ENCODE measurements around the gene PRICKLE2.

PRICKLE2 gene

DNA sequence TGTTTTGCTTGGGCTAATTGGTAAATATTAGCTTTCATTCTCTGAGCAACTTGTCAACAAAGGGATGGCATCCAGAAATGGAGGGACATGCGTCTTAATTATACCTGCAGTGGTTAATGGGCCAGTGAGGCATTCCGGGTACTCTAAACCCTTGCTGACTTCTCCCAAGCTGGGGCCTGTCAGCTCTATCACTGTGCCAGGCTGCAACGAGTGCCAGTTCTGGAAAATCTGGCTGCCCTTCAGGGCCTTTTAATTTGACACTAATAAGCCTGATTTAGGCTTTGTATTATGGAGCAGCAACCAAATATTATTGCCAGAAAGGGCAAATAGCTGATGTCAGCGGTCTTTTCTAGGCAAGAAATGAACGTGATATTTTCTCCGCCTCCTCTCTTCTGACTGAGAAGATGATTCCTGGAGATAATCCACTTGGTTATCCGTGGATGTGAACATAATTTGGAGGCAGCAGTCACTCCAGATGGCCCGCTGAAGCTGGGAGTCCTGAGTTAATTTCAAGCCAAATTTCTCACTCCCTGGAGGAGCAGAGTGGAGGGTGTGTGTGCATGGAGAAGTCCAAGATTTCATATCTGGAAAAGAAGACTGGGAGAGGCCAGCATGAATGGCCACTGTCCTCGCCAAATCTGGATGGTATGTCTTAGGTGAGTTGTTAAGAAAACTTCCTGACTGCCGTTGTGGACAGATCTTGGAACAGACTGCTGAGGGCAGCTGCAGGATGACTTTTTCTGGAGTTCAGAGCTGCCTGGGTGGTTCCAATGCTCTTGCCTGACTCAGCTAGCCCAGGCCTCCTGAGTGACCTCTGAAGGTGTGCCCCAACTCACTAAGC is 157.5 kb downstream of the PRICKLE2 start:
- H3K4me3 ChIP-seq (ENCODE audit: low read length) = no peak overlapping the region
- no peak overlapping the region for H3K4me2 ChIP-seq (ENCODE audit: low read length)
- H3K36me3 ChIP-seq (ENCODE audit: control insufficient read depth, low read length) = no peaks in the 10 kb centered on the region
- no peaks in the 10 kb centered on the region for H3K9me3 ChIP-seq (ENCODE audit: control insufficient read depth, insufficient read depth, low read length)
- no peak overlapping the region for H3K27ac ChIP-seq (ENCODE audit: low read depth, low read length)
- no peaks in the 10 kb centered on the region for H3K9me2 ChIP-seq (replicated peaks; ENCODE audit: control insufficient read depth, low read length)
- no peaks in the 10 kb centered on the region for H3K4me1 ChIP-seq (ENCODE audit: control insufficient read depth, low read length)
- H3K27me3 ChIP-seq (ENCODE audit: control insufficient read depth, low read length) = no peaks in the 10 kb centered on the region
- no peaks in the 10 kb centered on the region for H4K20me1 ChIP-seq (ENCODE audit: control insufficient read depth, insufficient read depth, low read depth, low read length)
- H3K79me2 ChIP-seq (ENCODE audit: control insufficient read depth, low read length) = no peaks in the 10 kb centered on the region
- TF ChIP-seq, protein P1, sequence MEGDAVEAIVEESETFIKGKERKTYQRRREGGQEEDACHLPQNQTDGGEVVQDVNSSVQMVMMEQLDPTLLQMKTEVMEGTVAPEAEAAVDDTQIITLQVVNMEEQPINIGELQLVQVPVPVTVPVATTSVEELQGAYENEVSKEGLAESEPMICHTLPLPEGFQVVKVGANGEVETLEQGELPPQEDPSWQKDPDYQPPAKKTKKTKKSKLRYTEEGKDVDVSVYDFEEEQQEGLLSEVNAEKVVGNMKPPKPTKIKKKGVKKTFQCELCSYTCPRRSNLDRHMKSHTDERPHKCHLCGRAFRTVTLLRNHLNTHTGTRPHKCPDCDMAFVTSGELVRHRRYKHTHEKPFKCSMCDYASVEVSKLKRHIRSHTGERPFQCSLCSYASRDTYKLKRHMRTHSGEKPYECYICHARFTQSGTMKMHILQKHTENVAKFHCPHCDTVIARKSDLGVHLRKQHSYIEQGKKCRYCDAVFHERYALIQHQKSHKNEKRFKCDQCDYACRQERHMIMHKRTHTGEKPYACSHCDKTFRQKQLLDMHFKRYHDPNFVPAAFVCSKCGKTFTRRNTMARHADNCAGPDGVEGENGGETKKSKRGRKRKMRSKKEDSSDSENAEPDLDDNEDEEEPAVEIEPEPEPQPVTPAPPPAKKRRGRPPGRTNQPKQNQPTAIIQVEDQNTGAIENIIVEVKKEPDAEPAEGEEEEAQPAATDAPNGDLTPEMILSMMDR (IDR thresholded peaks at IDR 0.05; ENCODE audit: low read depth, low read length, poor library complexity, severe bottlenecking) = no peak
- TF ChIP-seq EZH2phosphoT487 (IDR thresholded peaks at IDR 0.05; ENCODE audit: borderline replicate concordance, low read length) = no peak
- no peaks in the 10 kb centered on the region for H3F3A ChIP-seq (ENCODE audit: control insufficient read depth, insufficient read depth)

DNA sequence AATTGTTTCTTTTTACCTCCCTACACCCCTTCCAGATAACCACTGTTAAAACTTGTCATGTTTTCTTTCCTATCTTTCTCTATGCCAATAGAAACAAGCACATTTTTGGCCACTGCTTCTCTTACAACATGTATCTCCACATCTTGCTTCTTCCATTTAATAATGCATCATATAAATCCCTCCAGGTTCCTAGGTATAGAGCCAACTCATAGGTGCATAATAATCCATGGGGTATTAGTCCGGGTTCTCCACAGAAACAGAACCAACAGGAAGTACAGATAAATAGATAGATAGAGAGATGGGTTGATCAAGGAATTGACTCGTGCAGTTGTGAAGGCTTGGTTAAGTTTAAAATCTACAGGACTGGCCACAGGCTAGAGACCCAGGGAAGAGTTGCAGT is 160.5 kb downstream of the PRICKLE2 start:
- Histone ChIP-seq H3K4me1 (ENCODE audit: control insufficient read depth, low read length) (no peaks in the 10 kb centered on the region), H3F3A (ENCODE audit: control insufficient read depth, insufficient read depth) (no peaks in the 10 kb centered on the region), H3K4me3 (ENCODE audit: low read length) (no peak overlapping the region), H3K4me2 (ENCODE audit: low read length) (no peak overlapping the region), H3K27ac (ENCODE audit: low read depth, low read length) (no peak overlapping the region), H3K9me3 (ENCODE audit: control insufficient read depth, insufficient read depth, low read length) (no peaks in the 10 kb centered on the region), H3K79me2 (ENCODE audit: control insufficient read depth, low read length) (no peaks in the 10 kb centered on the region), H4K20me1 (ENCODE audit: control insufficient read depth, insufficient read depth, low read depth, low read length) (no peaks in the 10 kb centered on the region), H3K9me2 (replicated peaks; ENCODE audit: control insufficient read depth, low read length) (no peaks in the 10 kb centered on the region), H3K36me3 (ENCODE audit: control insufficient read depth, low read length) (no peaks in the 10 kb centered on the region), H3K27me3 (ENCODE audit: control insufficient read depth, low read length) (no peaks in the 10 kb centered on the region)
- TF ChIP-seq, protein P1 (IDR thresholded peaks at IDR 0.05; ENCODE audit: low read depth, low read length, poor library complexity, severe bottlenecking) = no peak
- TF ChIP-seq EZH2phosphoT487 (IDR thresholded peaks at IDR 0.05; ENCODE audit: borderline replicate concordance, low read length) = no peak

DNA sequence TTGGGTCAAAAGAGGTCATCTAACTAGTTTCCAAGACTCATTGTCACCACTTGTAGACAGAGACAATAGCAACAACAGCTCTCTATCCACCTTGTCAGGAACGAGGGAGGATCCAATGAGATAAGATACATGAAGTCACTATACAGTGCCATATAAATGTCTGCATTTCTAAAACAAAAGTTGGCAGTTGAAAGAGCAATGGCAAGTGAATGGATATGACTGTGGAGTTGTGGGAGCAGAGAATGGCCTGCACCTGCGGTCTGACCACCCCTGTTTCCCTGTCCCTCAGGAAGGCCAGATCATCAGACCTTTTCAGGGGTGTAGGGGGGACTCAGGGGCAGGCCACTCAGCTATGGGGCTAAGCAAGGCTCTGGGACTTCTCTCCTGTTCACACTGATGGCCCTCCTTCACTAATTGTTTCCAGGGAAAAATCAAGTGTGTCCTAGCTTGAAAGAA is 161.3 kb downstream of the PRICKLE2 start:
- H3K79me2 ChIP-seq (ENCODE audit: control insufficient read depth, low read length) = no peaks in the 10 kb centered on the region
- no peaks in the 10 kb centered on the region for H3K4me1 ChIP-seq (ENCODE audit: control insufficient read depth, low read length)
- H3K36me3 ChIP-seq (ENCODE audit: control insufficient read depth, low read length) = no peaks in the 10 kb centered on the region
- TF ChIP-seq, protein P1 (IDR thresholded peaks at IDR 0.05; ENCODE audit: low read depth, low read length, poor library complexity, severe bottlenecking) = no peak
- no peak for TF ChIP-seq EZH2phosphoT487 (IDR thresholded peaks at IDR 0.05; ENCODE audit: borderline replicate concordance, low read length)
- H3K27ac ChIP-seq (ENCODE audit: low read depth, low read length) = no peak overlapping the region
- H3K4me2 ChIP-seq (ENCODE audit: low read length) = no peak overlapping the region
- H3K9me3 ChIP-seq (ENCODE audit: control insufficient read depth, insufficient read depth, low read length) = no peaks in the 10 kb centered on the region
- no peaks in the 10 kb centered on the region for H3K27me3 ChIP-seq (ENCODE audit: control insufficient read depth, low read length)
- H3F3A ChIP-seq (ENCODE audit: control insufficient read depth, insufficient read depth) = no peaks in the 10 kb centered on the region
- H3K9me2 ChIP-seq (replicated peaks; ENCODE audit: control insufficient read depth, low read length) = no peaks in the 10 kb centered on the region
- no peaks in the 10 kb centered on the region for H4K20me1 ChIP-seq (ENCODE audit: control insufficient read depth, insufficient read depth, low read depth, low read length)
- no peak overlapping the region for H3K4me3 ChIP-seq (ENCODE audit: low read length)

Data from DOHH2 (cell line).